Measurements from ENCODE around the gene RBP4. TPM values are rescaled to one million over a fixed set of nuclear protein-coding genes. Genes with fewer than 3 reads are reported as not detected.
A peak's percentile ranks its signal among the peaks of the same experiment; 100 is the strongest.

Gene RBP4
- total RNA-seq, 1 experiment from 2014 or later = 5.4 TPM

DNA sequence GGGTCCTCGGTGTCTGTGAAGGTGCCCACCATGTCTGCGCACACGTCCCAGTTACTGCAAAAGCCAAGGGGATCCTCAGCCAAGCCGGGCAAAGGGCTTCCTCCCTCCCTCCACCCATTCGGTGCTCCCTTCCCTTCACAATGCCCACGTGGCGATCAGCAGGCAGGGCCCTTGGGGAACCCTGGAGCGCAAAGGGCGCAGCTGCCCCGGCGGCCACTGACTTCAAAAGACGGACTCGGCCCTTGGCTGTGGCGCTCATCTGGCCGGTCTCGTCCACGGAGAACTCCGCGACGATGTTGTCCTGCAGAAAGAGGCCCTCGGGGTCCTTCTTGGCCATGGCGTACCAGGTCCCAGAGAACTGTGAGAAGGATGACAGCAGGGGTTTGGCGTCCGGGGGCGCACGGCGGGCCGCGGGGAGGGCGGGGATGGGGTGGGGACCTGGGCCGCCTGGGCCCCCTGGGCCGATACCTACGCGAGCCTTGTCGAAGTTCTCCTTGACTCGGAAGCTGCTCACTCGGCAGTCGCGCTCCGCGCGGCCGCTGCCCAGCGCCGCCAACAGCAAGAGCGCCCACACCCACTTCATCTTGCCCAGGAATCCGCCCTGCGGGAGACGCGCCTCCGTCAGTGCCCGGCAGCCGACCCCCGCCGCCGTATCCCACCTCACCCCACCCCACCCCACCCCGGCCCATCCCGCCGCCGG lies 439 bp downstream of the RBP4 start:
- H3K27me3 ChIP-seq = no peaks in the 10 kb centered on the region
- no peaks in the 10 kb centered on the region for H3K36me3 ChIP-seq
- no peaks in the 10 kb centered on the region for H3K9me3 ChIP-seq
- peak overlapping the region; percentile 47 for H3K4me3 ChIP-seq
- peak; percentile 43 for DNase-seq

GRCh38 chr10:93599778-93600177 lies 1.3 kb downstream of the RBP4 start:
- Histone ChIP-seq H3K9me3 (no peaks in the 10 kb centered on the region), H3K36me3 (no peaks in the 10 kb centered on the region), H3K4me3 (no peak overlapping the region), H3K27me3 (no peaks in the 10 kb centered on the region)
- DNase-seq = no peak

GRCh38 chr10:93599335-93599734 lies 1.7 kb downstream of the RBP4 start:
- H3K4me3 ChIP-seq = no peak overlapping the region
- H3K36me3 ChIP-seq = no peaks in the 10 kb centered on the region
- no peak for DNase-seq
- no peaks in the 10 kb centered on the region for H3K9me3 ChIP-seq
- no peaks in the 10 kb centered on the region for H3K27me3 ChIP-seq

DNA sequence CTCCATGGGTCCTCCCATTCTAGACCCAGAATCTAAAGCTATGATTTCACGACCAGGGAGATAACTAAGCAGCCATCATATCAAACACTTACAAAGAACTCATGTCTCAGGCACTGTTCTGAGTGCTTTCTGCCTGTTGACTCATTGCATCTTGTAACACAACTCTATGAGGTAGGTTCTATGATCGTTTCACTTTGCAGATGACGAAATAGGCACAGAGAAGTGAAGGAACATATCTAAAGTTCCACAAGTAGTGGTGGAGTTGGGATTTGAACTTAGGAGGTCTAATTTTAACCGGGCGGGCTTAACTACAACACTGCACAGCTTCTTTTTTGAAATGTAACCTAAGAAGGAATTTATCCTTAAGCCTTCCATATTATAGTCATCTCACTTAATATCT lies 2.9 kb downstream of the RBP4 start:
- no peak for DNase-seq

GRCh38 chr10:93597075-93597599 lies 3.9 kb downstream of the RBP4 start:
- Histone ChIP-seq H3K27me3 (no peaks in the 10 kb centered on the region), H3K36me3 (no peaks in the 10 kb centered on the region), H3K4me3 (no peak overlapping the region), H3K9me3 (no peaks in the 10 kb centered on the region)
- DNase-seq = no peak

More for the DNA sequence above, 2.9 kb downstream of the RBP4 start:
- Histone ChIP-seq H3K36me3 (no peaks in the 10 kb centered on the region), H3K4me3 (no peak overlapping the region), H3K27me3 (no peaks in the 10 kb centered on the region), H3K9me3 (no peaks in the 10 kb centered on the region)

DNA sequence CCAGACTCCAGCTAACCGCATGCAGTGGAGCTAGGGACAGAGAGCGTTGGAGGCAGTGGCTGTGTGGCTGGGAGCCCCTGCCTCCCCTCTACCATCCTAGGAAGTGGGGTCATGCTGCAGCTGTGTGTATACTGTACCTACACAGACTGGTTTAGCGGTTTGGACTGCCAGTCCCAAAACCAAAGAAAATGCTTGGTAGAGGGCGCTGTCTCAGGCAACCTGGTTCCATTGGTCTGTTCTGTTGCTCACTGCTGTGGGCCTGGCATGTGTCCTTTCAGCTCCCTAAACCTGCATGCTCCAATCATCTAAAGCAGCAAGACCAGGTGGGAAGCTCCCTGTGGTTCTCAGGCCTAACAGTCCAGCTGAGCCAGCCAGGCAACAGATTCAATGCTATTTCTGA lies 4.5 kb downstream of the RBP4 start:
- H3K27me3 ChIP-seq = no peaks in the 10 kb centered on the region
- no peak for DNase-seq
- H3K36me3 ChIP-seq = no peaks in the 10 kb centered on the region
- H3K4me3 ChIP-seq = no peak overlapping the region
- H3K9me3 ChIP-seq = no peaks in the 10 kb centered on the region

- Histone ChIP-seq H3K9me3 (no peaks in the 10 kb centered on the region), H3K36me3 (no peaks in the 10 kb centered on the region), H3K27me3 (no peaks in the 10 kb centered on the region), H3K4me3 (no peak overlapping the region)
- no peak for DNase-seq
Measured at GRCh38 chr10:93595378-93596161, 5.5 kb downstream of the RBP4 start.

GRCh38 chr10:93594518-93594917 lies 6.5 kb downstream of the RBP4 start:
- Histone ChIP-seq H3K4me3 (no peak overlapping the region), H3K36me3 (no peaks in the 10 kb centered on the region), H3K9me3 (no peaks in the 10 kb centered on the region), H3K27me3 (no peaks in the 10 kb centered on the region)
- DNase-seq = no peak

DNA sequence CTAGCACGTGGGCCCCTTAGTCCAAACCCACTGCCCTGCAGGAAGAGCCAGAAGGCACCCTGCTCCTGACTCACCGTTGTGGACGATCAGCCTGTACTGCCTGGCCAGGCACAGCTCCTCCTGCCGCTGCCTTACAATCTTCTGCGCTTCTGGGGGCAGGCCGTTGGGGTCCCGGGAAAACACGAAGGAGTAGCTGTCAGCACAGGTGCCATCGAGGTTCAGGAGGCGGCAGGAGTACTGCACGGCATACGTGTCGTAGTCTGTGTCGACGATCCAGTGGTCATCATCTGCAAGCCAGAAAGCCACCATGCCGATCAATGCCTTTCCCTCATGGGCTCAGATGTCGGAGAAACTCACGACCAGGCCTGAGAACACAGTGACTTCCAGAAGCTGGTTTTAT lies 7.3 kb downstream of the RBP4 start:
- no peak overlapping the region for H3K4me3 ChIP-seq

DNA sequence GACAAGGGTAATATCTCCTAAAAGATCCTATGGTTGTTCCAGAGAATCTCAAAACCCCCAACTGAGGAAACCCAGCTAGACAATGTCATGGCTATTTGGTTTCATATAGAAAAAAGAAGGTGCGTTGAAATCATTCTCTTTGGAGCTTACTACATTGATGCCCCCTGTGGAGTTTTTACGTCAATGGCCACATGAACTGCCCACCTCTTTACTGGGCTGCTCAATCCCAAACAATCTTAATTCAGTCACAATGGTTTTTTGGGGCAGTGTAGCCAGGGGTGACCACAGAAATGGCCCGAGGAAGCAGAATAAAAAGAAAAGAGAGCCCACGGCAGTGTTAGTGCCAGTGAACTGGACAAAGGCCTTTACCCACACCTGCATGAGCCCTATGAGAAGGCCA lies 7.8 kb downstream of the RBP4 start:
- H3K27me3 ChIP-seq = no peaks in the 10 kb centered on the region
- no peaks in the 10 kb centered on the region for H3K36me3 ChIP-seq
- DNase-seq = no peak
- H3K4me3 ChIP-seq = no peak overlapping the region
- H3K9me3 ChIP-seq = no peaks in the 10 kb centered on the region

More for the DNA sequence above, 7.3 kb downstream of the RBP4 start:
- Histone ChIP-seq H3K36me3 (no peaks in the 10 kb centered on the region), H3K27me3 (no peaks in the 10 kb centered on the region), H3K9me3 (no peaks in the 10 kb centered on the region)
- no peak for DNase-seq

GRCh38 chr10:93591065-93591808 lies 9.8 kb downstream of the RBP4 start:
- Histone ChIP-seq H3K4me3 (no peak overlapping the region), H3K9me3 (no peaks in the 10 kb centered on the region), H3K36me3 (no peaks in the 10 kb centered on the region), H3K27me3 (no peaks in the 10 kb centered on the region)
- DNase-seq = no peak

GRCh38 chr10:93590638-93591037 lies 10.4 kb downstream of the RBP4 start:
- Histone ChIP-seq H3K4me3 (no peak overlapping the region), H3K36me3 (no peaks in the 10 kb centered on the region)
- no peak for DNase-seq

DNA sequence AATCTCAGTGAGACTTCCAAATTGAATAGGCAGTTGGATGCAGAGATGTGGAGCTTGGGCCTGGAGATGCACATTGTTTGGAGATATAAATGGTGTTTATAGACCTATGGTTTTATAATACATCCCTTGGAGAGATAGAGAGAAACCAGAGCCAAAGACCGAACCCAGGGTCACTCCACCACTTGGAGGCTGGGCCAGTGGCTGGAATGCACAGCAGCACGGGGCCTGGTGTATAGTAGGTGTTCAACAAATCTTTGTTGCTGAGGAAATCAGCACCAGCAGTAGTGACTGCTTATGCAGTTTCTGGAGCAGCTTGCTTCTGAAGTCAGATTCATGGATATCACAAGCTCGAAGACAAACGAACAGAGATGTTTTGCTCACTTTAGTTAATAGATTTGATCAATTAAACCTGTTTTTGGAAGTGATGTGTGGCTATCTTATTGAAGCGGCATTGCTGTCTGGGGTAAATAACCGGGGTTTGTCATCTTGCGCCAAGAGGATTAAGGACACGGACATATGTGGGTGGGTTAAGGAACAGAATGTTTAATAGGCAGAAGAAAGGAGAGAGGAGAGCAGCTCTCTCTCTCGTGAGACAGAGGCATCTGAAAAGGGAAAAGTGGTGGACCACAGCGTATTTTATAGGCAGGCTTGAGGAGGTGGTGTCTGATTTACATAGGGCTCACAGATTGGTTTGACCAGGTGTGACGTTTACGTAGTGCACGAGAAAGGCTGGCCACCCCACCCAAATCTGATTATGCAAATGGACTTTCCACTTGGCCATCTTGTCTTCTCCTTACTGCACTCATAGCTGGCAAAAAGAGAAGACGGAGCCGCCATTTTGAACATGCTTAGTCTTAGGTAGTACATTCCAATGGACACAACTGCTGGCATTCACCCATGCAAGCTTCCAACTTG lies 11.1 kb downstream of the RBP4 start:
- no peak for DNase-seq
- H3K9me3 ChIP-seq = no peaks in the 10 kb centered on the region
- no peak overlapping the region for H3K4me3 ChIP-seq
- no peaks in the 10 kb centered on the region for H3K27me3 ChIP-seq
- H3K36me3 ChIP-seq = no peaks in the 10 kb centered on the region

More at GRCh38 chr10:93590638-93591037, 10.4 kb downstream of the RBP4 start:
- H3K9me3 ChIP-seq = no peaks in the 10 kb centered on the region
- no peaks in the 10 kb centered on the region for H3K27me3 ChIP-seq

GRCh38 chr10:93584445-93584844 lies 16.6 kb downstream of the RBP4 start:
- H3K36me3 ChIP-seq = no peaks in the 10 kb centered on the region

GRCh38 chr10:93580828-93581227 lies 20.2 kb downstream of the RBP4 start:
- Histone ChIP-seq H3K27me3 (no peaks in the 10 kb centered on the region), H3K4me3 (no peak overlapping the region), H3K9me3 (0 out of 2 replicates have a peak, but pooled peaks cover 5% of the 10 kb centered on the region), H3K36me3 (no peaks in the 10 kb centered on the region)
- no peak for DNase-seq

More at GRCh38 chr10:93584445-93584844, 16.6 kb downstream of the RBP4 start:
- no peaks in the 10 kb centered on the region for H3K27me3 ChIP-seq
- no peak overlapping the region for H3K4me3 ChIP-seq
- H3K9me3 ChIP-seq = 0 out of 2 replicates have a peak, but pooled peaks cover 5% of the 10 kb centered on the region
- DNase-seq = no peak

Data from MG63 (cell line).